ENCODE results near the gene CDKN1B.

GRCh38 chr12:12735301-12735700 lies 18.1 kb downstream of the CDKN1B start:
- TF ChIP-seq CTCF (IDR thresholded peaks at IDR 0.05): no peak
- TF ChIP-seq POLR2A (IDR thresholded peaks at IDR 0.05): no peak

Data from right lobe of liver (tissue), 4 donors.